Hindlimb muscle (tissue), 1 donor: Measurements from ENCODE around the gene TOP1. TPM values are rescaled to one million over a fixed set of nuclear protein-coding genes. Genes with fewer than 3 reads are reported as not detected.
A peak's percentile ranks its signal among the peaks of the same experiment; 100 is the strongest.

Source experiments
- DNase-seq: peaks from one replicate; pipeline ENCODE4 v3.0.0-alpha.2; 2013
- polyA plus RNA-seq: library from polyadenylated mRNA; unstranded; fragments of 120-200 nt; gene quantifications from one replicate; pipeline ENCODE4 v1.2.1, GENCODE V29; 2013; ENCODE audit not compliant: insufficient read length

The TOP1 gene
- polyA plus RNA-seq, 1 donor = 58.8 TPM

- no peak for DNase-seq
Measured at GRCh38 chr20:41058674-41059635, 30.3 kb downstream of the TOP1 start.

DNA sequence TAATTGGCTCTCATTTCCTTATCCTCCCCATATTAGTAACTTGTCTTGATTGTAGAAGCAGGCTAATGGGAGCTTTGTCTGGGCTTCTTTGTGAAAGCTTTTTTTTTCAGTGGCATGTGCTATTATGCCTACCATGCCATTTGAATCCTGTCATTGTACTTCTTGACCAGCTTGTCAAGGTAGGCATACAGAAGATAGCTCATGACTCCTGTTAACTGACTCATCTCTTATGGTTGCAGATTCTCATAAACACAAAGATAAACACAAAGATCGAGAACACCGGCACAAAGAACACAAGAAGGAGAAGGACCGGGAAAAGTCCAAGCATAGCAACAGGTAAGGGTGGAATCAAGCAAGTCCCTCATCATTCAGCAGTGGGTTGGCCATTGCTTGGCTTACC lies 32.5 kb downstream of the TOP1 start:
- no peak for DNase-seq

DNA sequence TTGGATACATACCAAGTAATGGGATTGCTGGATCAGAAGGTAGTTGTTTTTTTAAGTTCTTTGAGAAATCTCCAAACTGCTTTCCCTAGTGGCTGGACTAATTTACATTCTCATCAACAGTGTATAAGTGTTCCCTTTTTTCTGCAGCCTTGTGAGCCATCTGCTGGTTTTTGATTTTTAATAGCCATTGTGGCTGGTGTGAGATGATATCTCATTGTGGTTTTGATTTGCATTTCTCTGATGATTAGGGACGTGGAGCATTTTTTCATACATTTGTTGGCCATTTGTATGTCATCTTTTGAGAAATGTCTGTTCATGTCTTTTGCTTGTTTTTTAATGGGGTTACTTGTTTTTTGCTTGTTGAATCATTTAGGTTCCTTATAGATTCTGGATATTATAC lies 34.8 kb downstream of the TOP1 start:
- DNase-seq = no peak

- DNase-seq = no peak
Measured at GRCh38 chr20:41064377-41064776, 35.8 kb downstream of the TOP1 start.

GRCh38 chr20:41065716-41066115 lies 37.1 kb downstream of the TOP1 start:
- DNase-seq = no peak

DNA sequence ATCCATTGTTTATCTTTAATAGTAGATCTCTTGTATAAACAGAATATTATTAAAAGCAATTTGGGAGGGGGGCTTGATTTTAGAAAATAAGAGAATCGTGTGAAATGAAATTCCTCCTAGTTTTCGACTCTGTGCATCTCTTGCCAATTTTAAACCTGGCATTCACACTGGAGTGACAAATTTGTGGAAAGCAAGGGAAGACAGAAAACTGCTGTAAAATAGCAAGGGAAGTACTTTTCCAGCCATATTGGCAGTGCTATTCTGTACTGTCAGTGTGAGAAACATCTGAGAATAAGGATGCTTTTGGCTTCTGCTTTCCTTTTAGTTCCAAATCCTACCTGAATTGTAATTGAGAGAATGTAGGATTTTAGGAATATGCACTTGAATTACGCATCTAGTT lies 40.2 kb downstream of the TOP1 start:
- DNase-seq = peak; percentile 48

GRCh38 chr20:41072190-41072863 lies 43.7 kb downstream of the TOP1 start:
- peak; percentile 70 for DNase-seq

GRCh38 chr20:41072915-41073314 lies 44.3 kb downstream of the TOP1 start:
- DNase-seq = no peak

DNA sequence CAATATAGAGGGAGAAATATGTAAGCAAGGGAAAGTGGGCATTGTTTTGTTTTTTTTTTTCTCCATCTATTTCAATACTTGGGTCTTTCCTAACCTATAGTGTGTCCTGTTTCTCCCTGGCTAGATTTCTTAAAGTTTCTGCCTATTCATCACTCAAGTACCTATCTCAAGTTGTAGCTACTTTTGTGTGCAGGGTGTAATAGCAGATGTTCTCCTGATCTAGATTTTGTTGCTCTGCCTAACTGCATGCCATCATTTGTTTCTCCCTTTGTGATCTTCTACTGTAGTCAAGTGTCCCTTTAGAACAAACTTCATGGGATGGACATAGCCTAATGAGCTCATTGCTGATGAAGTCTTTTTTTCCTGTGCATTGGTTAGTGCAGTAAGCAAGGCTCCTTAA lies 45.8 kb downstream of the TOP1 start:
- no peak for DNase-seq

DNA sequence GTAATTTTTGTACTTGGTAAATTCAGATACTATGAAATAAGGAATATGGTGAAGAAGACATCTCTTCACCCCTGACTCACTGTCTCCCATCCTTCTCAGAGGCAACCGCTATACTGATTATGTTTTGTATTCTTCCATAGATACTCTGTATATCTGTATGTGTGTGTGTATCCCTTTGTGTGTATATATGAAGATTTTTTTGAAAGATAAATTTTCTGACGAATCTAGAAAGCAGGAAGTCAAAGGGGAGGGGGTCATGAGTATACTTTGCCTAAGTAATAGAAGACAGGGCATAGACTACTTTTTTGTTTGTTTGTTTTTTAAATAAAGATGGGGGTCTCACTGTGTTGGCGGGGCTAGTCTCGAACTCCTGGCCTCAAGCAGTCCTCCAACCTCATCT lies 48.2 kb downstream of the TOP1 start:
- no peak for DNase-seq

- DNase-seq = no peak
Measured at GRCh38 chr20:41078329-41078728, 49.7 kb downstream of the TOP1 start.

DNA sequence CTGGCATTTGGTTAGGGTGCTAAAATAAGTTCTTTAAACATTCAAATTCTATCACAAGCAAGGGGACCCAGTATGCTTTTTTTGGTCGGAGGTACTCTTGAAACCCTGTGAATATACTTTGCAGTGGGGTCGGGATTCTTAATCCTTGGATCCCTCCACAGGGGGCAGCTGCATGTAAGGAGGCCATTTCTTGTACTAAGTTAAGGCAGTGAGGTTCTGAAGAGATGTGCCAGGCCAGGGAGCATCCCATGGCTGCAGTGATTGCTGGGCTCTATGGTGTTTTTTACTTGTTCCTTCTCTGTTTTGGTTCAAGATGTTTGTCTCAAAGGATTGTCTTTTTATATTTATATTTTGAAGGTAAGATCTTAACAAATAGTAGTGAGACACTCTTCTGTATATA lies 50.4 kb downstream of the TOP1 start:
- DNase-seq = no peak

- no peak for DNase-seq
Measured at GRCh38 chr20:41080866-41081265, 52.2 kb downstream of the TOP1 start.

DNA sequence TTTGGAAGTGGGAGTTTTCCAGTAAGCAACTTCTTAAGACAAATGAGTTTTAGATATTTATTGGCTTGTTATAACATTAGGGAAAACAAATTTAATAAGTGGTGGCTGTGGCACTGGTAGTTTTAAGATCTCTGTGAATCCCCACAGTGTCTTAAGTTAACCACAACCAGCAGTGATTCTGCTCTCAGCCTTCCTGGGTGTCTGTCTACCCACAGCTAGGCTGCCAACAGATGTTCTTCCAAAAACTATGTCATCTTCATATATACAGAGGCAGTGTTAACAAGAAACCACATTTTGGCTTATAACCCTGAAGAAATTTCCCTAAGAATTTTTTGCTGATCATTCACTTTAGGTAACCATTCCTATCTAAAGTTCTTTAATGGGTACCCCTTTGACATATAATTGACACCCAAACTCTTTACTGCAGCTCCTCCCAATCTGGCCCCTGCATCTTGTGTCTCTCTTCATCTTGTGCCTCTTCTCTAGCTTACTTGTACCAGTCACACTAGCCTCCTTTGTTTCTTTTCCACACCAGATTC lies 52.7 kb downstream of the TOP1 start:
- DNase-seq = no peak

DNA sequence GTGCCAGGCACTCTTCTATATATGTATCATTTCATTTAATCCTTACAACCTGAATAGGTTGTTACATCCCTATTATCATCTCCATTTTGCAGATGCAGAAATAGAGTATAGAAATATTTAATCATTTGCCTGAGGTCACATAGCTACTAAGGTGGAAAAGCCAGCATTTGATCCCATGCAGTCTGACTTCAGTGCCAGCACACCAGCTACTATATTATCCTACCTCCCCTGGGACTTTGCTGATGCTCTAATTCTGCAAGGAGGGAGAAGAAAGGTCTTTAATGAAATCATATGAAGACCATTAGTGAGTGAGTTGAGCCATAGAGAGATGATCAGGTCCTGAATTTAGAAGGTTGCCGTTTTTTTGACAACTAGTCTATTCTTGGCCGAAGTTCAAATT lies 53.7 kb downstream of the TOP1 start:
- DNase-seq = no peak

DNA sequence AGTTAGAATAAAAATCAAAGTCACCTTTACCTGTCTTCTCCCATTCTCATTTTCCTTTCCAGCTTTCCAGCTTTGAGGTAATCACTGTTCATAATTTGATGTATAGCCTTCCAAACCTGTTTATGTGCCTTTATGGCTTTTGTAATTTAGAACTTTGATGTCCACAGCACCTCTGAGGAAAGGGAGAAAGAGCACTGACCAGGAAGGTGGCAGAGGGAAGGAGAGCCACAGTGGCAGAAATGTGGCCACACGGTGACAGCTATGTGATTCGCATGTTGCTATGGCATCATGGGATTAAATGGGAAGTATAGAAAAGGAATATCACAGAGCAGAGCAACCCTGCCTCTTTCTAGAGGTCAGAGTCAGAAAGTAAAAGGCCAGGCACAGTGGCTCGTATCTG lies 57.0 kb downstream of the TOP1 start:
- DNase-seq = no peak

GRCh38 chr20:41086402-41087324 lies 58.0 kb downstream of the TOP1 start:
- DNase-seq = no peak

DNA sequence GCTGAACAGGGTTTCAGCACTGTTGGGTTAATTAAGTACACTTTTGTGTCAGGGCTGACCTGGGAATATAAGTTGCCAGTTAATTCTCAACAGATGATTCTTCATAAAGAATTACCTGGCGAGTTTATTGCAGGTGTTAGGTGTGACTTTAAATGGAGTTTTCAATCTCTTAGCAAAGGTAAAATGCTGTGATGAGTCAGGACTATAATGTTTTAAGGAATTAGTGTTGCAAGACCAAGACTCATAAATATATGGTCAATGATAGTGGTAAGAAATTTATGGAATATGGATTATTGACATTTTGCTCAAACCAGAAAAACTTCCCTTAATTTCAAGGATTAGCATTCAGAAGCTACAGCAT lies 58.7 kb downstream of the TOP1 start:
- no peak for DNase-seq

- DNase-seq = no peak
Measured at GRCh38 chr20:41087777-41088176, 59.2 kb downstream of the TOP1 start.

DNA sequence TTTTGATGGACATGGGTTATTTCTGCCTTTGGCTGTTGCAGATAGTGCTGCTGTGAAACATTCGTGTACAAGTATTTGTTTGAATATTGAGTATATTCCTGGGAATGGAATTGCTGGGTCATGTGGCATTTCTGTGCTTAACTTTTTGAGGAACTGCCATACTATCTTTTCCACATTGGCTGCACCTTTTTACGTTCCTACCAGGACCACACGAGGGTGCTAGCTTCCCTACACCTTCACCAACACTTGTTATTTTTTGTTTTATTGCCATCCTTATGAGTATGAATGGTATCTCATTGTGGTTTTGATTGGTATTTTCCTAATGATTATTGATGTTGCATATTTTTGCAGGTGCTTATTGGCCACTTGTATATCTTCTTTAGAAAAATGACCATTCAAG lies 60.9 kb downstream of the TOP1 start:
- no peak for DNase-seq

DNA sequence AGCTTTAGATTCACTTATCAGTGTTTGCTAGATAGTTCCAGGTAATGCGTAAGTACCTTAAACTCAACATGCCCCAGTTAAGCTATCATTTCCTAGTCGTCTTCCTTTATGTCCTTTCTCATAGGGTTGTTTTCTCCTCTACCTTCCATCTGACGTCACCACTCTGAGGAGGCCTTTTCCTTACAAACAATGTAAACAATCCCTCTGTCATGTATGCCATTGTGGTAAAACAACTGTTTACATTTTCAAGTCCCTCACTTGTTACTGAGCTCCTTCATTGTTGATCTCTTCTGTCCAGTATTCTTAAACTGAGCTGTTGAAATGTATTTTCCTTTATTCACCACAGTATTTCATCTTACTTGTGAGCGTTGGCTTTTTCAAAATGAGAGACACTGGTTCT lies 63.3 kb downstream of the TOP1 start:
- DNase-seq = no peak

GRCh38 chr20:41094353-41095055 lies 65.9 kb downstream of the TOP1 start:
- no peak for DNase-seq
